Stimulated activated CD4-positive, alpha-beta T cell treated with anti-CD3 and anti-CD28 coated beads, Interleukin-2, amount 100 ng/mL, for 4 hours (primary cell): Measurements from ENCODE around the gene ARHGEF19.
"Not testable (repeated sequence)": the region's sequence is repeated elsewhere in the genome, so short reads cannot be mapped to it uniquely, and the experiment has no call there.

Experiments used
- DNase-seq: peaks from one replicate; pipeline ENCODE4 v3.0.0-alpha.2; 2020; ENCODE audit warnings: low read depth

Gene ARHGEF19

DNA sequence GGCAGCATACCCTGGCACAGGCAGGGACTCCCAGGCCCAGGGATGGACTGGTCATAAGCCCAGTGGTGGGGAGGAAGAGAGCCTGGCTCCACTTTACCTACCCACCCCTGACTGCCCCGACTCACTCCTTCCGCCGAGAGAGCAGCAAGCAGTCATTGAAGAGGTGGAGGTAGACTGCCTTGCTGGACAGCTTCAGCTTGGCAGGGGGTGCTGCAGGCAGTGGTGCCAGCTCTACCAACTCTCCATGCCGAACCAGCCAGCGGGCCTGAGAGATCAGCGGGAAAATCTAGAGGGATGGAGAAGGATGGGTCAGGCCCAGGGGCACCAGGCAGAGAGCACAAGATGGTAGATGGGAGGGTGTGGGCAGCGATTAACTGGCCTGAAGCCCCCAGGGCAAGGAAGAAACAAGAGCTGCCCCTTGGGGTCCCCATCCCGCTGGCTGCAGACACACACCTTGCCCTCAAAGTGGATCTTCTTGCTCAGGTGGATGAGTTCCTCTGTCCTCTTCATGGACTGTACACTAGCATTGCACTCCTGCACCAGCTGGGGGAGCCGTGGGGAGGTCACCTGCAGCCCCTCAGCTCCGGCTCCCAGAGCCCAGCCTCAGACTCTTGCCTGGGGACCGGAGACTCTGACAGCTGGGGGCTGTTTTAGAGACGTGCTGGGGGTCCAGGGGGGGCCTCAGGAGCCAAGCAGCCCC, 7.7 kb downstream of the ARHGEF19 start:
- no peak for DNase-seq

DNA sequence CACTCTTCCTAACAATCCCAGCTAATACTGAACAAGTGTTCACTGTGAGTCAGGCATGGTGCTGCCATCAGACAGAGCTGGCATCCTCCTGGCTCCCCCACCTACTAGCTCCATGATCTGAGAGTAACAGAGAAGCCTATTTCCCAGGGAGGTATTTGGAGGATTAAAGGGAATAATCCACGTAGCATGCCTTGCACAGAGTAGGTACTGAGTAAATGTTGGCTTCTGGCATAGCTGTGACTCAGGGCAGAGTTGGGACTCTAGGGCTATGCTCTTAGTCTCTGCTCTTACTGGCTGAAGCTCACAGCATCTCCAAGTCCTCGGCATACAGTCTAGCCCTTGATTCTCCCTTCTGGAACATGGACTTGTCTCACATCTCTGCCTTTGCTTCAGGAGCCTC, 8.2 kb downstream of the ARHGEF19 start:
- no peak for DNase-seq

DNA sequence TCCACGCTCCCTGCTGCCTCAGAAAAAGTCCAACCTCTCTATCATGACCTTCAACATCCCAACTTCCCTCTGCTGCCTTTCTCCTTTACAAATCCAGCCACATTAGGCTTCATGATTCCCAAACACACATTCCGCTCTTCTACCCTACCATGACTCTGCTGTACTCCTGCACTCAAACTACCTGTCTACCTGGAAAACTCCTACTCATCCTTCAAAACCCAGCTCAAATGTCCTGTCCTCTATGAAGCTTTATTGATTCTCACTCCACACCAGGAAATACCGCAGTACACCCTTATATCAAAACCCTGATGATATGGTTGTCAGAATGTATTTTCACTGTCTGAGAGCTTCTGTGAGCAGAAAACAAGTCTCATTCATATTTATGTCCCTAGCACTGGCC, 8.9 kb downstream of the ARHGEF19 start:
- DNase-seq, result no peak

DNA sequence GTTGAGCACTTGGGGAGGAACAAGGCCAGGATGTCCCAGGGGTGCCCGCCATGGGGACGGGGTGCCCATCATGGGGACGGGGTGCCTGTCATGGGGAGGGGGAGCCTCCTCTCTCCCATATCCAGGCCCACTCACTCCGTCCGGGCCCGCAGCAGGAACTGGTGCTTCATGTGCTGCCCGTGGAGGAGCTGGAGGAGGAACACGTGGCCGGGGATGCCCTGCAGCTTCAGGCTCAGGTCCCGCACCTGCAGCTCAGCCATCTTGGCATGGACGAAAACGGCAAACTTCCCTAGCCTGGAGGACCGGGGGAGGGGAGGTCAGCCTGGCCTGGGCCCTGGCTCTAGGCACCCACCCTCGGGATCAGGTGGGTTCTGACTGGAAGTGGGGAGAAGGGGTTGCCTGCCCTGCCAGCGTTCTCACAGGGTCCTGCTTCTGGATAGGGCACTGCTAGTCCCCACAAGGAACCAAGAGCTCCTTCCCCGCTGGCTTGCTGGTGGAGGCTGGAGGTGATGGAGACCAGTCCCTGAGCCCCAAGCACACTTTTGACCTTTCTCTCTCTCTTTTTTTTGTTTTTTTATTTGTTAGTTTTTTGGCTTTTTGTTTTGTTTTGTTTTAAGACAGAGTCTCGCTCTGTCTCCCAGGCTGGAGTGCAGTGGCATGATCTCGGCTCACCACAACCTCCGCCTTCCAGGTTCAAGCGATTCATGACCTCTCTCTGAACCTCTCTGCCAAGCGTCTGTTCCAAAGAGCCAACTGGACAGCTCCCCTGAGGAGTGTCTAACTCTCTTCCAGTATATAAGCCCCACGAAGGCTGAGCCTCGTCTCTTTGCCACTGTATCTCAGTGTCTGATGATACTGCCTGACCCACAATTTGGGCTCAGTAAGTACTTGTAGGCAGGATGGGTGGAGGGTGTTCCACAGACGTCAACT, 9.9 kb downstream of the ARHGEF19 start:
- no peak for DNase-seq

DNA sequence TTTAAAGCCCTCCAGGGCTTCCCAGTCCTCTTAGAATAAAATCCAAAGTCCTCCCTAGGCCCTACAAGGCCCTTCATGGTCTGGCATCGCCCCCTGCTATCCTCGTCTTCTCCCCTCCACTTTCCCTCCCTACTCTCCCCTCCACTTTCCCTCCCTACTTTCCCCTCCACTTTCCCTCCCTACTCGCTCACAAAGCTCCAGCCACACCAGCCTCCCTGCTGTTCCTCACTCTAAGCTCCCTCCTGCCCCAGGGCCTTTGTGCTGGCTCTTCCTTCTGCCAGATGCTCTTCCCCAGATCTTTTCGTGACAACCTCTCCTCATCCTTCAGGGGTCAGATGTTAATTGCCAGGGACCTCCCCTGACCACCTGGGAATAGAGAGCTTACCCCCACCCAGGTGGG, 12.8 kb downstream of the ARHGEF19 start:
- no peak for DNase-seq

DNA sequence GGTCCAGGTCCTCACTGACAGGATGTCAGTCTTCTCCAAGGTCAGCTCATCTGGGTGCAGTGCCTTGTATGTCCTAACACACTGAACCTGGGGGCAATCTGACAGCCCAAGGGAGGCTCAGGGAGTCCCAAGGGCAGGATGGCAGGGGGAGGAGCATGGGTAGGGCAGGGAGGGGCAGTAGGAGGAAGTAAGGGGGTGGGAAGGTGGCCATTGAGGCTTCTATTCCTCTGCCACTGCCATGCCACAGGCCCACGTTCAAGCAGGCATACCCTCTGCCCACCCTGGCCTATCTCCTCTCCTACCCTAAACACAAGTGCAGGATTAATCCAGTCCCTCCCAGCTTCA, 13.3 kb downstream of the ARHGEF19 start:
- DNase-seq, result no peak

DNA sequence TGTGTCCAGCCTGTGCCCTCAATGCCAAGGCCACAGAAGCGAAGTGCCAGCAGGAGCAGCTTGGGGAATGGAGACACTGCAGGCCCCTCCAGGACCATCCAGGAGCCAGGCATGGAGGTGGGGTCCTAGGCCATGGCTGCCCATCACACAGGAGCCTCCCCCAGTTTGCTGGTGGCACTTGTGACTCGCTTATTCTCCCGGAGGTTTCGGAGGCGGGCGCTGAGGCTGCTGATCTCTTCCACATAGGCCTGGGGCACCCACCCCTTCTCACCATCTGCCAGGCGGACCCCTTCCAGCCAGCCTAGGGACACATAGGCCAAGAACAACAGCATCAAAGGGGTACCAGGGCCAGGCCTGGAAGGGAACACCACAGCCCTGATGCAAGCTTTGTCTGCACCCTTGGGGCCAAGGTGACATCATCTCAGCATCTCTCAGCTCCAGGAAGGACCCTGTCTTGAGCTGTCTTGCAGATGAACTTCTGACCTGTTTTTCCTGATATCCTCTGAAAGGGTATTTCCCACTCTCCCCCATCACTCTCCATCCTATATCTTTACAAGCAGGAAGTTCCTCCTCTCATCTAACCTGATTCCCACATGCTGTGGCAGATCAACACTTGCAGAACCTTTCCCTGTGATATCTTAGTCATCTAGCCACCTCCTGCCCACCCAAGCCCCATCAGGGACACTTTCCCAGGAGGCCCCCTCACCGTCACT, 13.9 kb downstream of the ARHGEF19 start:
- DNase-seq, result no peak

DNA sequence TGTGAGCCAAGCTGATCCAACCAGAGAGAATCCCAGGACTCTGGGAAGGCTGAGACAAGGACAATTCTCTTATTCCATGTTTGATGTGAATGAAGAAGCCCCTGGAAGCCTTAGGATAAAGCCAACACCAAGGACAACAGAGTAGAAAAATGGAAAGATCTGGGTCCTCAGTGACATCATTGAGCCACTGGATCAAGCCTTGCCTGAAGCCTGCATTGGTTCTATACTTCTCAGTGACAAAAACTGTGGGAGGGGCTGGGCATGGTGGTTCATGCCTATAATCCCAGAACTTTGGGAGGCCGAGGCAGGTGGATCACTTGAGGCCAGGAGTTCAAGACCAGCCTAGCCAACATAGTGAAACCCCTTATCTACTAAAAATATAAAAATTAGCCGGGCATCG, 15.6 kb downstream of the ARHGEF19 start:
- no peak for DNase-seq

DNA sequence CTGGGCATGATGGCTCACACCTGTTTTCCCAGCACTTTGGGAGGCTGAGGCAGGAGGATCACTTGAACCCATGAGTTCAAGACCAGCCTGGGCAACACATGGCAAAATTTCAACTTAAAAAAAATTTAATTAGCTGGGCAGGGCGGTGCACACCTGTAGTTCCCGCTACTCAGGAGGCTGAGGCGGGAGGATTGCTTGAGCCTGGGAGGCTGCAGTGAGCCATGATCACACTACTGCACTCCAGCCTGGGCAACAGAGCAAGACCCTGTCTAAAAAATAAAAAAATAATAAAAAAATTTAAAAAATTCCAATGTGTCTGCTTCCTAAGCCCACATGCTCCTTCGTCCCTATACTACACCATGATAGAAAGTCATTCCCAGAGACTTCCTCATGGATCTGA, 16.3 kb downstream of the ARHGEF19 start:
- DNase-seq, result not testable (repeated sequence)

DNA sequence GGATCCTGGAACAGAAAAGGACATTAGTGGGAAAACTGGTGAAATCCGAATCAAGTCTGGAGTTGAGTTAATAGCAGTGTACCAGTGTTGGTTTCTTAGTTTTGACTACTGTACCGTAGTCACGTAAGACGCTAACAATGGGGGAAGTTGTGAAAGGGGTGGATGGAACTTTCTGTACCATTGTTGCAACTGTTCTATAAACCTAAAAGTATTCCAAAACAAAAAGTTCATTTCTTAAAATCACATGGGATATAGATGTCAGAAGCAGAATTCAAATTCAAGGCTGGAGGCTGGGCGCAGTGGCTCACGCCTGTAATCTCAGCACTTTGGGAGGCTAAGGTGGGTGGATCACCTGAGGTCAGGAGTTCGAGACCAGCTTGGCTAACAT, 16.9 kb downstream of the ARHGEF19 start:
- DNase-seq, result no peak

DNA sequence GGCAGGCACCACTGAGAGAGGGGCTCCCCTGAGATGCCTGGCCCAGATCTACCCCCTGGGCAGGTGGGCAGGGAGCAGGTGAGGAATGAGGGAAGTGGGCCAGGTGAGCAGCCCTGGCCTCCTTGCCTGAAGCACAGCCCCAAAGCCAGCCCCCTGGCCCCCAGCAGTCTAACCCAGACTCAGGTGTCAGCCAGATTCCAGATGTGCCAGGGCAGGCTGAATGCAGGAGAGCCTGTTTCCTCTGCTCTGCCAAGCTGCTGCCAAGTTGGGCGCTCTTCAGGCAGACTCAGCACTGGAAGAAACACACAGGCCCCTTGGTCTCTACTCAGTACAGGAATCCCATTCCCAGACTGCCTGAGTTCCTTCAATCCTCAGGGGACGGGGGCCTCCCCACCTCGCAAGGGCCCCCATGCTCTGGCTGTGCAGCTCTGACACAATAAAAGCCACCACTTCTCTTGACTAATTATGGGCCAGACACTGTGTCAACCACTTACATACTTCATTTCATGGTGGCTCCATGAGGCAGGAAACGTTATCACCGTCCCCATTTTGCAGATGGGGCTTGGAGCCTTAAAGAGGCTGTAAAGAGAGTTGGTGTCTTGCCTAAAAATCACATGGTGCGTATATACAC, 20.4 kb downstream of the ARHGEF19 start:
- no peak for DNase-seq

DNA sequence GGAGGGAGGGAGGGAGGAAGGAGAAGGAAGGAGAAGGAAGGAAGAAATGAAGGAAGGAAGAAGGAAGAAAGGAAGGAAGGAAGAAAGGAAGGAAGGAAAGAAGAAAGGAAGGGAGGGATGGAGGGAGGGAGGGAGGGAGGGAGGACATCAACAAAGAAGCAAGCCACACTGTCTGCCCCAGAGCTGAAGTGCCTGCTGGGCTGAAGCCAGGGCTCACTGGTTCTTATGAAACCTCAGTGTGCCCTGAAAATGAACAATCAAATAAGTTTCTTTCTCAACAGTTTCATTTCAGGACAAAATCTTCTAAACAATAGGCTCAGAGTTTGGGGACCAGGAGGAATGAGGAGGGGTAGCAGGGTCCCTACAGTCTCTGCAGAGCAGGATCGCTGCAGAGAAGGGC, 21.1 kb downstream of the ARHGEF19 start:
- no peak for DNase-seq

DNA sequence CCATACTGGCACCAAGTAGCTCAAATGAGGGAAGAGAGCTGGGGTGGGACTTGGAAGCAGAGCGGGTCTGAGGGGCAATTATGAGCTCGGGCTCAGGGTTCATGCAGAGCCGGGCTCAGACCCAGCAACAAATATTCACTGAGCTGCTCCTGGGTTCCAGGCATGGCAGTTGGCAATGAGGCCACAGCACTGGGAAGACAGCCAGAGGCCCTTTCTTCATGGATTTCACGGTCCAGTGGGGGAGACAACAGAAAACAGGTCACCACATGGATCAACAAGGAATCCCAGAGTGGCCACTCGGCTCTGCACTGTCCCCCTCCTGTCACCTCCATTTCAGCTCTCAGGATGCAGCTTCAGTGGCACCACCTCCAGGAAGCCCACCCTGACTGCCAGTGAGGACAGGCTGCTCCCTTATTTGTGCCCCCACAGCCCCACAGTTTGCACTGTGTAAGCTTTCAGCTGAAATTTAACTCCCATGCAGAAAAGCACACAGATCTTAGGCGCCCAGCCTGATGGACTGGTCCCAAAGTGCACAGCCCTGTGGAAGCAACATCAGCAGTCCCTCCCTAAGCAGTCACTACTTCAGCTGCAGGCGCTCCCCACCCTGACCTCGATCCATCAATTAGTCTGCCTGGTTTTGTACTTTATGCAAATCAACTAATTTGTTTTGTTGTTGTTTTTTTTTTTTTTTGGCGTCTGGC, 22.4 kb downstream of the ARHGEF19 start:
- no peak for DNase-seq

DNA sequence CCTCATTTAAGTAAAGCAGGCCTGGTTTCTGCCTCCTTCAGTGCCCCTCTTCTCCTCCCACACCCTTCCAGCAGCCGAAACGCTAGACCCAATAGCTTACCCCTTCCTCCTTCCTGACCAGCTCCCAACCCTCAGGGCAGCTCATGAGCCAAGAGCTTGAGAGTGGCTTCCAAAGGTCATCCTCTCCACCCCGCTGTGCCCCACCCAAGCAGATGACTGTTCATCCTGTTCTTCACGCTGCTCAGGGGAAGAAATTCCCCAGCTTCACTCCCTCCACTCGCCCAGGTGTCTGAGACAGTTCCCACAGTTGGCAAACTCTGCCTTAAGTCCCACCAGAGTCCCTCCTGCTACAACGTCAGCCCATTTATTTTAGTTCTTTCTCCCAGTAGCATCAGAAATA, 23.4 kb downstream of the ARHGEF19 start:
- DNase-seq, result no peak

DNA sequence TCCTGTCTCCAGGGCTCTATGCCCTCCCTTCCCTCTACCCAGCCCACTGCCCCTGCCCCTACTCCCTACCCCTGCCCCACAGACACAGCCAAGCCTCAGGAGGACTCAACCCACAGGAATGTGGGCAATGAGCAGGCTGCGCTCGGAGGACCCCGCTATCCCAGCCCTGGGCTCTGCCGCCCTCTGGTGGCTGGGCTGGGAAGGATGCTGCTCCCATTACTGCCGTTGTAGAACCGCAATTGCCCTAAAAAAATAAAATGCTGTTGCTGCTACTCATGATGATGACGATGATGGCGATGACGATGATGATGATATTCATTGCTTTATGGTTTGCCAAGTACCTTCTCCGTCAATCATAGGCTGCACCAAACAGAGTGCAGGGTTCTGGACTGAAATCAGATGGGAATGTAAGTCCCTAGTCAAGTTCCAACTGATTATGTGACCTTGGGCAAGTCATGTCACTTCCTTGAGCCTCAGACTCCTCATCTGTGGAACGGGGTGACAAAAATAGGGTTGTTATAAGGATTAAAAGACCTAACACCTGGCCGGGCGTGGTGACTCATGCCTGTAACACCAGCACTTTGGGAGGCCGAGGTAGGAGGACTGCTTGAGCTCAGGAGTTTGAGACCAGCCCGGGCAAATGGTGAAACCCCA, 24.6 kb downstream of the ARHGEF19 start:
- DNase-seq, result peak; percentile 70

DNA sequence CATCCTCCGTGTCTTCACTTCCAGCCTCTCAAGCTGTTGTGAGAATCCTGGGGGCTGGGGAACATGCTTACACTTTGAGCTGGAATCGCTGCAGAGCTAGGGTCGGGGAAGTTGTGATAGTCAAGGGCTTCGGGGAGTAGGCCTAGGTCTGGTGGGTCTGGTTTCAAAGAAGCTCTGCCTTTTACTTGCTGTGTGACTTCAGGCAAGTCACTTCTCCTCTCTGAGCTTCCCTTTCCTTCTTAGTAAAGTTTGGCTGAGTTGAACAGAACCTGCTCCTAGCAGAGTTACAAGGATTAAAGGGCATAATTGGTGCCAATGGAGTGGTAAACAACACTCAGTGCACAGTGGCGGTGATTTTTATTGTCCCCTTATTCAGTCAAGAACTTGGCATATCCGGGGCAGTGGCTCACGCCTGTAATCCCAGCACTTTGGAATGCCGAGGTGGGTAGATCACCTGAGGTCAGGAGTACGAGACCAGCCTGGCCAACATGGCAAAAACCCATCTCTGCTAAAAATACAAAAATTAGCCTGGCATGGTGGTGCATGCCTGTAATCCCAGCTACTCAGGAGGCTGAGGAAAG, 25.7 kb downstream of the ARHGEF19 start:
- DNase-seq, result no peak

DNA sequence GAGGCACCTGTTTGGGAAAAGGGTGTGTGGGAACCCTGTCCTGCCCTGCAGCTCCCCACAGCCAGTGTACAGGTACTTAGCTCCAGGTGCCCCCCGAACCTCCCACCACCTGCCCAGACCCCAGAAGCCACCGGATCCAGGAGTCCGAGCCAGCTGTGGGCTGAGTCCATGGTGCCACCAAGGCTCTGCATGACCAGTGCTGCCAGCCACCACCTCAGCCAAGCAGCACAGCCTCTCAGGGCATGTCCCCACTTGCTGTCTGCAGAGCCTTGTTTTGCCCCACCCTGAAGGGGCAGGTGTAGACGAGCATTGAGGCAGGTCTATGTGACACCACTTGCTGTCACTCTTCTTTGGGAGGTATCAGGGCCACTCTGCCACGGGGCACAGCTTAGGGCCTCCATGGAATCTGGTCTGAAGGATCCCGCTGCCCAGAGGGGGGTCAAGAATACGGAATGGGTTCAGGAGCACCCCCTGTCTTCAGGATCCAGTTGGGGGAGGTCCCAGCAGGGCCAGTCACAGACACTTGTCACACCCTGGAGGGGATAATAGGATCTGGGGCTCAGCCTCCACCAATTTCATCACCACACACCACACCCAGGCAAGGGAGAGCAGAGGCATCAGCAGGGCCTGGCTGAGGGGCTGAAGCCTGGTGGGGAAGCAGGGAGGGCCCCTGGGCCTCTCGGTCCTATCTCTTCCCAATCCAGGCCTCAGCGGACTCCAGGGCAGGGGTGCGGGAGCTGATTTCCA, 27.7 kb downstream of the ARHGEF19 start:
- DNase-seq, result no peak

DNA sequence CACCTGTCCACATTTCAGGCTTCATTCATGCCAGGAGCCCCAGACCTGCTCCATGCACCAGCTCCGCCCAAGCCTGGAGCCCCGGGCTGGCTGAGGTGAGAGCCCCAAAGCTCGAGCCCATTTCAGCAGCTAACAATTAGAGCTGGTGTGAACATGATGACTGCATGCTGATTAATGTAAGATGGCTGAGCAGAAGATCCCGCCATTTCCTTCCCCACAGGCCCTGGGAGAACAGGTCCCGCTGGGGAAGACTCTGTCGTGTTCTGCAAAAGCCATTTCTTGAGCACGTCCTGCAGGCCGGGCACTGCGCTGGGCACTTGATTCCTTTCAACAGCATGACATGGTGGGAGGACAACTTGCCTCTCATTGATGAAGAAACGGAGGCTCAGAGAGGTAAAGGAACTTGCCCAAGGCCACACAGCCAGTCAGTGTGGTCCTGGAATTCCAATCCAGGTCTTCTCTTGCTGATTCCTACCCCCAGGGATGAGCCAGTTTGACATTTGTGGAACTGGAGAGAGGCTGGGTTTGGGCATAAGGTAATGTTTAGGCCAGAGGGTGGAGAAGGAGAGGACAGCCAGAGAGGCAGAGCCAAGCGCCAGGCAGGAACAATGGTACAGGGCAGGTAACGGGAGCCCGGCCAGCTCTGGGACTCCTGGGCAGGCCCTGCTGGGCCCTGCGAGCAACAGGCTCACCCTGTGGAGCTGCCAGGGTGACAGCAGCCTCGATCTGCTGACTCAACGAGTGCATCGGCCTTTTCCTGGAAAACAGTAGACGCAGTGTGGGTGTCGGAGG, 28.5 kb downstream of the ARHGEF19 start:
- DNase-seq, result no peak

DNA sequence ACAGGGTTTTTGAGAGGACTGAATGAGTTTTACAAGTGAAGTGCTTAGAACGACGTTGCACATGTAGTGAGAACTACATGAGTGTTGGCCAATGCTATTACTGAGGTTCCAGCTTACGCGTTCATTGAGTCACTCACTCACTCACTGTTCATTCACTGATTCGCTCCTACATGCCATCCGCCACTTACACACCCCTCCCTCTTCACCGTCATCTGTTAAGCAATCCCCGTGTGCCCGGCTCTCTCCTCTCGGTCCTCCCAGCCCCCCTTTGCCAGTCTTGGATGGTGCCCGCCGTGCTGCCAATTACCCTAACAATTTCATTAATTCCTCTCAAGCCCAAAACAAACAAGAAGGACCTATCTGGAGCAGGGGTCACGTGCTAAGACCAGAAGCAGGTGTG, 29.3 kb downstream of the ARHGEF19 start:
- DNase-seq, result no peak
